Endothelial cell of umbilical vein (primary cell): ENCODE results near the gene ESPN. TPM values are rescaled to one million over a fixed set of nuclear protein-coding genes. Genes with fewer than 3 reads are reported as not detected.

ENCODE experiments used
- BruUV-seq: library from RNA; stranded (reverse); fragments of 400-500 nt; replicated peaks from 2 replicates; lab custom pipeline; 2021; lab: Mats Ljungman, UMichigan
- CTCF ChIA-PET: fragments of 300-600, 350-600 bp; sonication (Branson Sonifier 250); formaldehyde crosslinking; loops from one replicate; lab custom pipeline; 2021; ENCODE audit warnings: antibody characterized with exemption, inconsistent platforms; lab: Charles Lee
- POLR2A ChIA-PET: fragments of 300-600, 350-600 bp; sonication (Branson Sonifier 250); formaldehyde crosslinking; loops from one replicate; lab custom pipeline; 2021; ENCODE audit warnings: antibody characterized with exemption, inconsistent platforms; lab: Charles Lee
- DNase-seq: peaks from one replicate; pipeline ENCODE4 v3.0.0-alpha.2; 2011; ENCODE audit warnings: low read depth, low spot score
- FAIRE-seq: peaks from 2 replicates; lab custom pipeline; 2011; peaks lifted over from hg19 to GRCh38; lab: Jason Lieb, UNC
- H2AFZ ChIP-seq: 2 replicates; pipeline ENCODE4 v1.6.0; 2012; ENCODE audit warnings: low read depth, low read length, control low read depth, inconsistent platforms
- H3K27ac ChIP-seq: 2 replicates; pipeline ENCODE4 v1.5.1; 2011; ENCODE audit warnings: low read depth, mild to moderate bottlenecking, control low read depth, low read length, moderate library complexity; ENCODE audit not compliant: insufficient read depth
- H3K27me3 ChIP-seq, 2 experiments: 2 replicates each; pipeline versions ENCODE4 v1.6.0 to v1.6.1; 2011; ENCODE audit warnings: low read length in 2 of 2, mixed read lengths in 1 of 2; ENCODE audit not compliant: control insufficient read depth in 2 of 2, insufficient read depth in 2 of 2
- H3K36me3 ChIP-seq, 2 experiments: 2 replicates in 1 of 2; 3 replicates in 1 of 2; pipeline ENCODE4 v1.5.1; 2011; ENCODE audit warnings: low read length in 2 of 2, mild to moderate bottlenecking in 1 of 2, moderate library complexity in 1 of 2; ENCODE audit not compliant: control insufficient read depth in 2 of 2, insufficient read depth in 2 of 2; ENCODE audit errors: extremely low read depth in 1 of 2
- H3K4me1 ChIP-seq: 3 replicates; pipeline ENCODE4 v1.5.1; 2011; ENCODE audit warnings: mild to moderate bottlenecking, low read length; ENCODE audit not compliant: control insufficient read depth, insufficient read depth; ENCODE audit errors: extremely low read depth
- H3K4me2 ChIP-seq: 2 replicates; pipeline ENCODE4 v1.6.1; 2011; ENCODE audit warnings: low read length, control low read depth, mixed read lengths; ENCODE audit not compliant: insufficient read depth
- H3K4me3 ChIP-seq, 3 experiments: fragments of 200-600 bp in 1 of 3; sonication (generic), shearing (Covaris generic) in 1 of 3; replicated peaks in 1 of 3; 2 replicates each; pipeline ENCODE4 v1.5.1; 2011 to 2016; ENCODE audit warnings: control low read depth in 3 of 3, low read length in 3 of 3, mild to moderate bottlenecking in 2 of 3, inconsistent platforms in 1 of 3, low read depth in 1 of 3, moderate library complexity in 1 of 3; ENCODE audit not compliant: insufficient read depth in 1 of 3
- H3K79me2 ChIP-seq: 2 replicates; pipeline ENCODE4 v1.6.0; 2012; ENCODE audit warnings: low read length, inconsistent platforms; ENCODE audit not compliant: control insufficient read depth, insufficient read depth
- H3K9ac ChIP-seq: replicated peaks from 2 replicates; pipeline ENCODE3; 2011; ENCODE audit warnings: low read length, control low read depth; ENCODE audit not compliant: insufficient read depth; ENCODE audit errors: extremely low read depth
- H3K9me1 ChIP-seq: replicated peaks from 3 replicates; pipeline ENCODE4 v1.6.0; 2011; ENCODE audit warnings: mild to moderate bottlenecking, low read length; ENCODE audit not compliant: control insufficient read depth, insufficient read depth; ENCODE audit errors: extremely low read depth
- H3K9me3 ChIP-seq: replicated peaks from 2 replicates; pipeline ENCODE4 v1.5.1; 2012; ENCODE audit warnings: low read length, inconsistent platforms; ENCODE audit not compliant: control insufficient read depth, insufficient read depth
- H4K20me1 ChIP-seq: replicated peaks from 2 replicates; pipeline ENCODE3; 2011; ENCODE audit warnings: mild to moderate bottlenecking, low read length; ENCODE audit not compliant: control insufficient read depth, insufficient read depth; ENCODE audit errors: extremely low read depth
- CTCF ChIP-seq, 2 donors: IDR thresholded peaks; 1 replicate in 1 of 2; 2 replicates in 1 of 2; pipeline ENCODE4 v1.5.1; 2011; ENCODE audit warnings: low read length in 2 of 2, mild to moderate bottlenecking in 2 of 2, moderate library complexity in 2 of 2, control low read depth in 1 of 2, inconsistent platforms in 1 of 2, low read depth in 1 of 2; ENCODE audit not compliant: insufficient read depth in 1 of 2; ENCODE audit errors: extremely low read depth in 1 of 2
- EZH2 ChIP-seq: IDR thresholded peaks from 2 replicates; pipeline ENCODE4 v1.6.1; 2012; ENCODE audit warnings: borderline replicate concordance, low read depth, mild to moderate bottlenecking, moderate library complexity, low read length, inconsistent platforms; ENCODE audit not compliant: severe bottlenecking
- FOS ChIP-seq: IDR thresholded peaks from 2 replicates; pipeline ENCODE4 v1.6.1; 2011; ENCODE audit warnings: mild to moderate bottlenecking, low read length, moderate library complexity, borderline replicate concordance; ENCODE audit not compliant: insufficient read depth
- GATA2 ChIP-seq: IDR thresholded peaks from 2 replicates; pipeline ENCODE4 v1.7.0; 2011; ENCODE audit warnings: low read depth, mild to moderate bottlenecking, moderate library complexity, mixed read lengths, low read length; ENCODE audit not compliant: insufficient read length, insufficient read depth
- JUN ChIP-seq: IDR thresholded peaks from 2 replicates; pipeline ENCODE4 v1.6.1; 2011; ENCODE audit warnings: borderline replicate concordance, low read depth; ENCODE audit not compliant: insufficient read length, insufficient read depth
- MAX ChIP-seq: IDR thresholded peaks from 2 replicates; pipeline ENCODE4 v1.6.1; 2011; ENCODE audit not compliant: insufficient read depth, insufficient read length
- MYC ChIP-seq: IDR thresholded peaks from one replicate; pipeline ENCODE4 v1.6.1; 2011; ENCODE audit warnings: mild to moderate bottlenecking, low read depth, low read length
- POLR2A ChIP-seq: IDR thresholded peaks from 2 replicates; pipeline ENCODE4 v1.6.1; 2012; ENCODE audit warnings: low read depth, mild to moderate bottlenecking, control low read depth, low read length
- POLR2AphosphoS5 ChIP-seq: IDR thresholded peaks from 2 replicates; pipeline ENCODE4 v1.6.1; 2012; ENCODE audit warnings: low read depth, mild to moderate bottlenecking, control low read depth, low read length, moderate library complexity; ENCODE audit not compliant: insufficient read depth
- dilution Hi-C: fragments of 300-500 bp; cut with MboI; formaldehyde crosslinking; loops from one replicate; pipeline ENCODE4 v1.15.0; 2019; ENCODE audit warnings: low sequenced_read_pairs; ENCODE audit not compliant: extremely low pct_ligation_motif_present
- intact Hi-C: fragments of 100-400 bp; cut with micrococcal nuclease; formaldehyde crosslinking; loops from one replicate; pipeline ENCODE4 v1.10.0; 2022
- polyA plus RNA-seq, 4 experiments: library from polyadenylated mRNA; depleted of rRNA in 3 of 4; stranded (reverse) in 3 of 4; unstranded in 1 of 4; fragments of >200 nt; gene quantifications; 2 replicates each; pipeline versions ENCODE4 v1.2.1 to v1.2.3, GENCODE V29; 2011 to 2012; ENCODE audit warnings: missing spikeins in 1 of 4
- total RNA-seq: library from RNA; stranded (reverse); gene quantifications from 2 replicates; pipeline ENCODE4 v1.2.3, GENCODE V29; 2021

The ESPN gene
- total and polyA plus RNA-seq, 2 donors (not counting 3 experiments of a cell fraction or from before 2014, with no cell fraction given) = 0.54 to 0.71 TPM

- Histone ChIP-seq H3K4me3 (no peak overlapping the region), H3K4me2 (no peak overlapping the region), H3K4me1 (no peaks in the 10 kb centered on the region), H3K9ac (no peak overlapping the region), H3K36me3 (no peaks in the 10 kb centered on the region), H3K27me3 (no peaks in the 10 kb centered on the region), H3K79me2 (no peaks in the 10 kb centered on the region), H2AFZ (no peak overlapping the region), H3K9me1 (no peaks in the 10 kb centered on the region), H3K27ac (no peak overlapping the region), H4K20me1 (no peaks in the 10 kb centered on the region), H3K9me3 (no peaks in the 10 kb centered on the region)
- FAIRE-seq (no peak), DNase-seq (no peak)
- no TSS peak for BruUV-seq
- ChIA-PET POLR2A (interaction anchor here (0.5 kb wide), 1 partner anchor 210 kb away, joined by 7 read pairs; no protein-coding TSS in a partner anchor), CTCF (interaction anchor here (0.6 to 20.3 kb wide), 8 partner anchors 15 to 156 kb away, joined by 3 to 237 read pairs (median 6); partner anchors contain the start of gene HES2)
- no peak for TF ChIP-seq POLR2AphosphoS5
- no peak for TF ChIP-seq FOS
- no peak for TF ChIP-seq JUN
- no peak for TF ChIP-seq CTCF (IDR thresholded peaks at IDR 0.05; ENCODE audit: extremely low read depth in 1 of 2, insufficient read depth in 1 of 2, low read depth in 1 of 2, low read length in 2 of 2)
- TF ChIP-seq POLR2A = no peak
- TF ChIP-seq EZH2 = no peak
- TF ChIP-seq MAX = no peak
- no peak for TF ChIP-seq GATA2
- TF ChIP-seq MYC = no peak
- intact Hi-C loops (no loop called here), dilution Hi-C loops (no loop called here)
Observed at GRCh38 chr1:6401673-6402072, 22.9 kb upstream of the ESPN start.
